Activated T-helper 17 cell treated with anti-CD3 and anti-CD28 coated beads, Interleukin-2, amount 50 U/mL, for 72 hours (primary cell): ENCODE measurements around the gene DNAH8. TPM values are rescaled to one million over a fixed set of nuclear protein-coding genes. Genes with fewer than 3 reads are reported as not detected.

ENCODE experiments used
- ATAC-seq: fragments of 150-1000 bp; cut with Tn5 transposase; replicated peaks from 2 replicates; pipeline ENCODE4 v1.10.0; 2021; ENCODE audit warnings: mild to moderate bottlenecking, moderate library complexity
- H3K27ac Mint-ChIP-seq: one replicate; pipeline ENCODE4 v1.8.0; 2022; ENCODE audit warnings: mixed read lengths
- H3K27me3 Mint-ChIP-seq: one replicate; pipeline ENCODE4 v1.8.0; 2022; ENCODE audit warnings: mixed read lengths
- H3K36me3 Mint-ChIP-seq: one replicate; pipeline ENCODE4 v1.8.0; 2022; ENCODE audit warnings: low read depth, mild to moderate bottlenecking, mixed read lengths
- H3K4me1 Mint-ChIP-seq: one replicate; pipeline ENCODE4 v1.8.0; 2022; ENCODE audit warnings: mixed read lengths
- H3K4me3 Mint-ChIP-seq: one replicate; pipeline ENCODE4 v1.8.0; 2022; ENCODE audit warnings: mild to moderate bottlenecking, mixed read lengths
- H3K9me3 Mint-ChIP-seq: one replicate; pipeline ENCODE4 v1.8.0; 2022; ENCODE audit warnings: mixed read lengths
- total RNA-seq, 2 donors: library from RNA; stranded (reverse); gene quantifications; one replicate each; pipeline ENCODE4 v1.2.3, GENCODE V29; 2022

DNAH8 gene
- total RNA-seq, 2 donors from 2014 or later: 0.03 to 0.09 TPM

DNA sequence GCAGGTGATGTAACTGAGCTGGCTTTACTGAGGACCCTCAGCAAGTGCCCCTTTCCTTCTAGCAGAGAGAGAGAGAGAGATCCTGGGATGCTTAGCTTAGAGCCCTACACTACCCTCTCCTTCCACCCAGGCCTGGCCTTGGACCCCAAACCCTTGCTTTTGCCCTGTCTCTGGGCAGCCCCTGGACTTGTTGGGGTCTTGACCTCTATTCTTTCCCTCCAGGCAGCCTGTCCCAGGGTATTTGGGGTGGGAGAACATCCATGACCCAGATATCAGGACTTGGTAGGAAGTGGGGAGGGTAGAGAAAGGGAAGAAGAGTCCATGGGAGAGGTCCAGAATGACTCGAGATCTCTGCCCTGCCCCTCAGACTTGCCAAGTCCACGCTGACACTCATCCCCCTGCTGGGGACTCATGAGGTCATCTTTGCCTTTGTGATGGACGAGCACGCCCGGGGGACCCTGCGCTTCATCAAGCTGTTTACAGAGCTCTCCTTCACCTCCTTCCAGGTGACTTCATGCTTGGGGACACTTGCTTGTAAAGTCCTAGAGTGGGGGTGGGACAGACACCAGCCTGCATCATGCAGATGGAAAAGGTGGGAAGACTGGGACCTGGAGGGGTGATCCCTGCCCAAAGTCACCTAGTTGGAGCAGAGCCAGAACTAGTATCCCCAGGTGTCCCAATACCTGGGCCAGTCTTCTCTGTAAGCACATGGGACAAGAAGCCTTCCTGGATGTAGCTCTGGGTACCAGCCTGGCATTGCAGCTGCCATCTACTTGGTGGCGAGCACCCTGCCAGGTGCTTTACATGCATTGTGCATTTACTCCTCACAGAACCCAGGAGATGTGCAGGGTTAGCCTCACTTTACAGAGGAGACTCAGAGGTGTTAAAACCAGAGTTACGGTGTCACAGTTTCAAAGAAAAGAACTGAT lies 364.4 kb downstream of the DNAH8 start:
- Mint-ChIP-seq H3K27ac (no peak overlapping the region), H3K27me3 (peaks cover 15% of the 10 kb centered on the region), H3K36me3 (no peaks in the 10 kb centered on the region), H3K4me1 (peaks cover 7% of the 10 kb centered on the region), H3K4me3 (no peak overlapping the region), H3K9me3 (no peaks in the 10 kb centered on the region)
- ATAC-seq: no peak

Other genes with a start within 250 kb of the DNAH8 start
- 10 to 100 TPM; 16.2 to 28.3 TPM for gene BTBD9, start 75.4 kb upstream of the DNAH8 start, total RNA-seq
- 100 to 1,000 TPM in 1 of 2 donors, 10 to 100 TPM in 1; 94.5 to 190 TPM for gene GLO1, start 12.2 kb upstream of the DNAH8 start, total RNA-seq